Chondrocyte (in vitro differentiated cells): ENCODE results near the gene RBM26. TPM values are rescaled to one million over a fixed set of nuclear protein-coding genes. Genes with fewer than 3 reads are reported as not detected.

Source experiments
- DNase-seq: peaks from one replicate; pipeline ENCODE4 v3.0.0; 2021; ENCODE audit warnings: mixed read lengths, low spot score
- H3K27ac Mint-ChIP-seq: one replicate; pipeline ENCODE4 v1.8.0; 2021; ENCODE audit warnings: mild to moderate bottlenecking, moderate library complexity, mixed read lengths; ENCODE audit not compliant: unreplicated experiment
- H3K27me3 Mint-ChIP-seq: 2 replicates; pipeline ENCODE4 v1.8.0; 2021; ENCODE audit warnings: low read depth, mixed read lengths
- H3K36me3 Mint-ChIP-seq: 2 replicates; pipeline ENCODE4 v1.8.0; 2021; ENCODE audit warnings: low read depth, mixed read lengths
- H3K4me1 Mint-ChIP-seq: 2 replicates; pipeline ENCODE4 v1.8.0; 2021; ENCODE audit warnings: low read depth, mild to moderate bottlenecking, mixed read lengths
- H3K4me3 Mint-ChIP-seq: one replicate; pipeline ENCODE4 v1.8.0; 2021; ENCODE audit warnings: mild to moderate bottlenecking, moderate library complexity, mixed read lengths; ENCODE audit not compliant: unreplicated experiment
- H3K9me3 Mint-ChIP-seq: 2 replicates; pipeline ENCODE4 v1.8.0; 2021; ENCODE audit warnings: low read depth, mixed read lengths
- total RNA-seq: library from RNA; stranded (reverse); gene quantifications from 3 replicates; pipeline ENCODE4 v1.2.1, GENCODE V29; 2021
- TF ChIP-seq, protein P1 (sequence below): fragments of 200-600 bp; sonication (generic); IDR thresholded peaks from 2 replicates; pipeline ENCODE4 v1.5.0; 2021; ENCODE audit warnings: antibody characterized with exemption, mild to moderate bottlenecking, moderate library complexity

Gene RBM26
- total RNA-seq, 1 donor from 2014 or later, result 29.1 TPM

- H3K4me1 Mint-ChIP-seq, result peaks cover 26% of the 10 kb centered on the region
- DNase-seq, result no peak
- TF ChIP-seq, protein P1, sequence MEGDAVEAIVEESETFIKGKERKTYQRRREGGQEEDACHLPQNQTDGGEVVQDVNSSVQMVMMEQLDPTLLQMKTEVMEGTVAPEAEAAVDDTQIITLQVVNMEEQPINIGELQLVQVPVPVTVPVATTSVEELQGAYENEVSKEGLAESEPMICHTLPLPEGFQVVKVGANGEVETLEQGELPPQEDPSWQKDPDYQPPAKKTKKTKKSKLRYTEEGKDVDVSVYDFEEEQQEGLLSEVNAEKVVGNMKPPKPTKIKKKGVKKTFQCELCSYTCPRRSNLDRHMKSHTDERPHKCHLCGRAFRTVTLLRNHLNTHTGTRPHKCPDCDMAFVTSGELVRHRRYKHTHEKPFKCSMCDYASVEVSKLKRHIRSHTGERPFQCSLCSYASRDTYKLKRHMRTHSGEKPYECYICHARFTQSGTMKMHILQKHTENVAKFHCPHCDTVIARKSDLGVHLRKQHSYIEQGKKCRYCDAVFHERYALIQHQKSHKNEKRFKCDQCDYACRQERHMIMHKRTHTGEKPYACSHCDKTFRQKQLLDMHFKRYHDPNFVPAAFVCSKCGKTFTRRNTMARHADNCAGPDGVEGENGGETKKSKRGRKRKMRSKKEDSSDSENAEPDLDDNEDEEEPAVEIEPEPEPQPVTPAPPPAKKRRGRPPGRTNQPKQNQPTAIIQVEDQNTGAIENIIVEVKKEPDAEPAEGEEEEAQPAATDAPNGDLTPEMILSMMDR, result no peak
- no peaks in the 10 kb centered on the region for H3K9me3 Mint-ChIP-seq
- peaks cover 5% of the 10 kb centered on the region for H3K36me3 Mint-ChIP-seq
- no peaks in the 10 kb centered on the region for H3K27me3 Mint-ChIP-seq
- no peak overlapping the region for H3K4me3 Mint-ChIP-seq
- no peak overlapping the region for H3K27ac Mint-ChIP-seq
Observed at GRCh38 chr13:79384022-79384610, 21.9 kb downstream of the RBM26 start.

DNA sequence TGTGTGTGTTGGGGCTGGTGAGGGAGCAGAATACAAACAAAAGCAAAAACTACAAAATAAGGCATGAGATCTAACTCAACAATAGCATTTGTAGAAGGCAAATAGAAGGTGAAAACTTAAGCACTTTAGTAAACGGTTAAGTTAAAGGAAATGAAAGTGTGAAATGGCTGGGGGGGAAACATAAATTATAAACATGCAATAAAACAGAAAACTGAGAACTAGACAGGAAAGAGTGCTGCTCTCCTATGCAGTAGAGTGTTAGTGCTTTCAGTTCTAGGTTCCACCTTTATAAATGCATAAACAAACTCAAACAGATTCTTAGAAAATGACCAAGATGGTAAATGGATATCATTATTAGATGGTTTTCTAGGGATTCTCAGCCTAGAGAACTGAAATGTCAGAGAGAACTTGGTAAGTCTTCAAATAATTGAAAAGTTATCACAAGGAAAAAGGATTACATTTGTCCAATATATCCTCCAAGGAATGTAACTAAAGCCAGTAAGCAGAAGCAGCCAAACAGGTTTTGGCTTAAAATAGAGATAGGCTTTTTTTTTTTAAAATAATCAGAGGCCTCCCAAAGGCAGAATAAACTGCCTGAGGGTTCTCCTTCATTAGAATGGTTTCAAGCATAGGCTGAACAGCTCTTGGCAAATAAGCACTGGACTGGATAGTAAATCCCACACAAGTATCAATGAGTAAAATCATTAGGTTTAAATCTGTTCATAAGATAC is 23.3 kb downstream of the RBM26 start:
- Mint-ChIP-seq H3K9me3 (no peaks in the 10 kb centered on the region), H3K4me3 (no peak overlapping the region), H3K27me3 (no peaks in the 10 kb centered on the region), H3K36me3 (peaks cover 7% of the 10 kb centered on the region), H3K27ac (no peak overlapping the region), H3K4me1 (peaks cover 22% of the 10 kb centered on the region)
- no peak for DNase-seq
- TF ChIP-seq, protein P1, result no peak

DNA sequence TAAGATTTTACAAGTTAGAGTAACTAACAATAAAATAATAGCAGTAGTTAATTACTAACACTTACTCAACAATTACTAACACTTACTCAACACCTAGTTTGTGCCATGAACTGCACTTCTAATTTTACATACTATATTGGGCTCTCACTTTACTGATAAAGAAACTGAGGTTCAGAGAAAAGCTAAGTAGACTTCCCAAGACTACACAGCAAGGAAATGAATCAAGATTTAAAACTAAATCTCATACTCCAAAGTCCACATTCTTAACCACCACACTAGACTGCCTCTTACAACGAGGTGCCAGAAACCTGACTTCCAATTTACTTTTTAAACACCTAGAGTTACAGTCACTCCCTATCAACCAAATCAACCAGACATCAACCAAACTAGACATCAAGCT is 25.1 kb downstream of the RBM26 start:
- Mint-ChIP-seq H3K9me3 (no peaks in the 10 kb centered on the region), H3K27me3 (no peaks in the 10 kb centered on the region), H3K4me1 (peaks cover 14% of the 10 kb centered on the region), H3K36me3 (peaks cover 9% of the 10 kb centered on the region), H3K27ac (no peak overlapping the region), H3K4me3 (no peak overlapping the region)
- DNase-seq, result no peak
- TF ChIP-seq, protein P1, result no peak

GRCh38 chr13:79379274-79379673 is 26.8 kb downstream of the RBM26 start:
- TF ChIP-seq, protein P1, result no peak

DNA sequence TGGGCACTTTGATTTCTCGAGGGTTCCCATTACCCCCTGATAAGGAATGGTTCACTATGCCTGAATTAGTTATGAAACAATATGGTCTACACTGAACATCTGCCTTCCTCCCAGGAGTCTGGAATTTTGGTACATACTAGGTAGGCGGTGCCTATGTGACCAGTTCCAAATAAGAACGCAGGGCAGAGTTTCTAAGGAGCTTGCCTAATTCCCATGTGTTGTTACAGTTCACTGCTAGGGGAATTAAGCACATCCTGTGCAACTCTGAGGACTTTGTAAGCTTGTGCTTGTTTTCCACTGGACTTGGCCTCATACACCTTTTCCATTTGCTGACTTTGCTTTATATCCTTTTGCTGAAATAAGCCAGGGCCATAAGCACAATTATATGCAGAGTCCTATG is 29.2 kb downstream of the RBM26 start:
- Mint-ChIP-seq H3K9me3 (no peaks in the 10 kb centered on the region), H3K36me3 (peaks cover 6% of the 10 kb centered on the region), H3K4me1 (no peaks in the 10 kb centered on the region), H3K27me3 (no peaks in the 10 kb centered on the region), H3K4me3 (no peak overlapping the region), H3K27ac (no peak overlapping the region)
- DNase-seq, result no peak
- TF ChIP-seq, protein P1, result no peak

More at GRCh38 chr13:79379274-79379673, 26.8 kb downstream of the RBM26 start:
- no peak for DNase-seq
- Mint-ChIP-seq H3K27ac (no peak overlapping the region), H3K4me1 (peaks cover 10% of the 10 kb centered on the region), H3K27me3 (no peaks in the 10 kb centered on the region), H3K36me3 (peaks cover 11% of the 10 kb centered on the region), H3K4me3 (no peak overlapping the region), H3K9me3 (no peaks in the 10 kb centered on the region)
